PFSK-1 (cell line): ENCODE results near the gene KLHL28.

ENCODE experiments used
- POLR2AphosphoS5 ChIP-seq: IDR thresholded peaks from 2 replicates; pipeline ENCODE4 v1.6.1; 2012; ENCODE audit warnings: low read depth, mild to moderate bottlenecking, control low read depth, low read length, moderate library complexity
- SIN3A ChIP-seq: IDR thresholded peaks from 2 replicates; pipeline ENCODE4 v1.6.1; 2012; ENCODE audit warnings: mild to moderate bottlenecking, low read length, moderate library complexity, borderline replicate concordance; ENCODE audit not compliant: insufficient read depth

- no peak for TF ChIP-seq SIN3A
- TF ChIP-seq POLR2AphosphoS5: no peak
Observed at GRCh38 chr14:44963044-44963528, 1.3 kb upstream of the KLHL28 start.
